Measurements from ENCODE around the gene ACSL1. TPM values are rescaled to one million over a fixed set of nuclear protein-coding genes. Genes with fewer than 3 reads are reported as not detected.
A peak's percentile ranks its signal among the peaks of the same experiment; 100 is the strongest.

The ACSL1 gene
- total RNA-seq, 1 donor from 2014 or later = 42.9 TPM

DNA sequence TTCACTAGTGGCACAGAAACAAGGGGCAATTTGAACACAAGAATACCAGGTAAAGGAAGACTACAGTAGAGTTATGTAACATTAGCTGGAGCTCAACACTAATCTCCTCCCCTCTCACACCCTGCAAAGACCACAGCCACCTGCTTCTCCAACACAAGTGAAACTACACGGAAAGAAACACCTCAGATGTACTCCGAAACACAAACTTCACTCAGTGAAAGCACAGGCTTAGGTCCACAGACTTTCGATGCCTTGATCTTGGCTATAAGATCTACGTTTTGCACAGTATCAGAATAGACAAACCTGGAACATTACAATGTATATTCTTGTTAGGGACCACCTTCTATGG is 7.6 kb downstream of the ACSL1 start:
- H3K27me3 ChIP-seq (ENCODE audit: control insufficient read depth, insufficient read depth, low read length) = no peaks in the 10 kb centered on the region
- no peak for TF ChIP-seq CTCF (IDR thresholded peaks at IDR 0.05; ENCODE audit: insufficient read depth, low read length, poor library complexity, severe bottlenecking)
- no peaks in the 10 kb centered on the region for H3K36me3 ChIP-seq (ENCODE audit: control insufficient read depth, insufficient read depth, low read length)
- no peak for DNase-seq (ENCODE audit: low read depth)
- H3K4me3 ChIP-seq (ENCODE audit: low read depth, low read length) = no peak overlapping the region

GRCh38 chr4:184817494-184818215 is 8.1 kb downstream of the ACSL1 start:
- no peak for TF ChIP-seq CTCF (IDR thresholded peaks at IDR 0.05; ENCODE audit: insufficient read depth, low read length, poor library complexity, severe bottlenecking)
- Histone ChIP-seq H3K27me3 (ENCODE audit: control insufficient read depth, insufficient read depth, low read length) (no peaks in the 10 kb centered on the region), H3K4me3 (ENCODE audit: low read depth, low read length) (no peak overlapping the region), H3K36me3 (ENCODE audit: control insufficient read depth, insufficient read depth, low read length) (no peaks in the 10 kb centered on the region)
- no peak for DNase-seq (ENCODE audit: low read depth)

GRCh38 chr4:184816962-184817361 is 8.8 kb downstream of the ACSL1 start:
- H3K4me3 ChIP-seq (ENCODE audit: low read depth, low read length) = no peak overlapping the region
- DNase-seq (ENCODE audit: low read depth) = no peak
- H3K27me3 ChIP-seq (ENCODE audit: control insufficient read depth, insufficient read depth, low read length) = no peaks in the 10 kb centered on the region
- no peaks in the 10 kb centered on the region for H3K36me3 ChIP-seq (ENCODE audit: control insufficient read depth, insufficient read depth, low read length)
- TF ChIP-seq CTCF (IDR thresholded peaks at IDR 0.05; ENCODE audit: insufficient read depth, low read length, poor library complexity, severe bottlenecking) = no peak

- peak overlapping the region; percentile 8 for H3K4me3 ChIP-seq (ENCODE audit: low read depth, low read length)
- peak; percentile 77 for DNase-seq (ENCODE audit: low read depth)
- no peak for TF ChIP-seq CTCF (IDR thresholded peaks at IDR 0.05; ENCODE audit: insufficient read depth, low read length, poor library complexity, severe bottlenecking)
- H3K27me3 ChIP-seq (ENCODE audit: control insufficient read depth, insufficient read depth, low read length) = no peaks in the 10 kb centered on the region
- H3K36me3 ChIP-seq (ENCODE audit: control insufficient read depth, insufficient read depth, low read length) = peaks cover 1% of the 10 kb centered on the region
Measured at GRCh38 chr4:184815046-184815877, 10.5 kb downstream of the ACSL1 start.

GRCh38 chr4:184814686-184815045 is 11.1 kb downstream of the ACSL1 start:
- Histone ChIP-seq H3K27me3 (ENCODE audit: control insufficient read depth, insufficient read depth, low read length) (no peaks in the 10 kb centered on the region), H3K4me3 (ENCODE audit: low read depth, low read length) (peak overlapping the region; percentile 8), H3K36me3 (ENCODE audit: control insufficient read depth, insufficient read depth, low read length) (peaks cover 1% of the 10 kb centered on the region)
- no peak for DNase-seq (ENCODE audit: low read depth)
- no peak for TF ChIP-seq CTCF (IDR thresholded peaks at IDR 0.05; ENCODE audit: insufficient read depth, low read length, poor library complexity, severe bottlenecking)

Measured in kidney epithelial cell (primary cell).